NB4 (cell line): ENCODE data around the gene LDLRAD4.

Experiments used
- DNase-seq: peaks from one replicate; pipeline ENCODE4 v3.0.0; 2010; ENCODE audit warnings: low read depth
- H3K4me3 ChIP-seq: one replicate; pipeline ENCODE4 v1.5.1; 2011; ENCODE audit warnings: mild to moderate bottlenecking, low read depth, low read length, moderate library complexity
- MAX ChIP-seq: IDR thresholded peaks from 2 replicates; pipeline ENCODE4 v1.6.1; 2011; ENCODE audit warnings: low read depth, low read length
- MYC ChIP-seq: IDR thresholded peaks from 2 replicates; pipeline ENCODE4 v1.6.1; 2011; ENCODE audit warnings: low read depth, low read length
- POLR2A ChIP-seq: IDR thresholded peaks from 2 replicates; pipeline ENCODE4 v1.6.1; 2011; ENCODE audit warnings: mild to moderate bottlenecking; ENCODE audit not compliant: insufficient read length; ENCODE audit errors: extremely low read depth
- TF ChIP-seq, protein P1 (sequence below): IDR thresholded peaks from one replicate; pipeline ENCODE4 v1.5.1; 2012; ENCODE audit warnings: low read depth, low read length

The LDLRAD4 gene

DNA sequence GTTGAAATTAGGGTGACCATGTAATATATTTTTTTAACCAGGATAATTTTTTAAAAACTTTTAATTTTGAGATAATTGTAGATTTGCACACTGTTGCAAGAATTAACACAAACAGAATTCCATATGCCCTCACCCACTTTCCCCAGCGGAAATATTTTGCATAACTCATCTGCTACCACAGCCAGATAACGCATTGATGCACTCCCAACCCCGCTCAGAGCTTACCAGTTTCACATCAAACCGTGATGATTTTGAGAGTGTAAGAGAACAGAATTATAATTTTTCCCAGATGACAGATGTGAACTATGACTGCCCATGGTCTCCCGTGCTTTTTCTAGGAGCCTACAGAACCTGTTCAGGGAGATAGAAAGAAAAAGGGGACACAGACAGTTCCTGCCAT lies 35.2 kb upstream of the LDLRAD4 start:
- no peak overlapping the region for H3K4me3 ChIP-seq
- TF ChIP-seq, protein P1, sequence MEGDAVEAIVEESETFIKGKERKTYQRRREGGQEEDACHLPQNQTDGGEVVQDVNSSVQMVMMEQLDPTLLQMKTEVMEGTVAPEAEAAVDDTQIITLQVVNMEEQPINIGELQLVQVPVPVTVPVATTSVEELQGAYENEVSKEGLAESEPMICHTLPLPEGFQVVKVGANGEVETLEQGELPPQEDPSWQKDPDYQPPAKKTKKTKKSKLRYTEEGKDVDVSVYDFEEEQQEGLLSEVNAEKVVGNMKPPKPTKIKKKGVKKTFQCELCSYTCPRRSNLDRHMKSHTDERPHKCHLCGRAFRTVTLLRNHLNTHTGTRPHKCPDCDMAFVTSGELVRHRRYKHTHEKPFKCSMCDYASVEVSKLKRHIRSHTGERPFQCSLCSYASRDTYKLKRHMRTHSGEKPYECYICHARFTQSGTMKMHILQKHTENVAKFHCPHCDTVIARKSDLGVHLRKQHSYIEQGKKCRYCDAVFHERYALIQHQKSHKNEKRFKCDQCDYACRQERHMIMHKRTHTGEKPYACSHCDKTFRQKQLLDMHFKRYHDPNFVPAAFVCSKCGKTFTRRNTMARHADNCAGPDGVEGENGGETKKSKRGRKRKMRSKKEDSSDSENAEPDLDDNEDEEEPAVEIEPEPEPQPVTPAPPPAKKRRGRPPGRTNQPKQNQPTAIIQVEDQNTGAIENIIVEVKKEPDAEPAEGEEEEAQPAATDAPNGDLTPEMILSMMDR, result no peak
- no peak for TF ChIP-seq MAX
- no peak for TF ChIP-seq POLR2A
- TF ChIP-seq MYC, result no peak
- no peak for DNase-seq

GRCh38 chr18:13183790-13184189 lies 34.8 kb upstream of the LDLRAD4 start:
- TF ChIP-seq MYC (no peak), POLR2A (no peak)
- TF ChIP-seq, protein P1, result no peak
- no peak for DNase-seq
- H3K4me3 ChIP-seq, result no peak overlapping the region

DNA sequence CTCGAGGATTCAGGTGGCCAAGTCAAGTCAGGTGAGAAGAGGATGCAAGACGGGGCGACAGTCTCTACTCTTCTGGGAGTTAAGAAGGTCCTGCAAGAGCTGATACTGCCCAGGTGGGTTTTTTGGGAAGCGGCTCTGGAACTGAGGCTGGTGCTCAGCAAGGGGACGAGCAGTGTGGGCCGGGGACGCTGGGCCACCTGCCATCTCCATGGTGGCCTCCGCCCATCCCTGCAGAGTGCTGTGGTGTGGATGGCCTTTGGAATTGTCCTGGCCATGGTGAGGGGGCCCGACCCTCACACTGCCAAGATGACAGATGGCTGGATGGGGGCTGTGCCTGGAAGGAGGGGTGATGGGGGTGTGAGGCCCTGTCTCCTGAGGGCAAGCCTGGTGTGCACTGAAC lies 34.2 kb upstream of the LDLRAD4 start:
- no peak for DNase-seq
- TF ChIP-seq MYC (no peak), POLR2A (no peak), MAX (no peak)
- TF ChIP-seq, protein P1, result no peak

DNA sequence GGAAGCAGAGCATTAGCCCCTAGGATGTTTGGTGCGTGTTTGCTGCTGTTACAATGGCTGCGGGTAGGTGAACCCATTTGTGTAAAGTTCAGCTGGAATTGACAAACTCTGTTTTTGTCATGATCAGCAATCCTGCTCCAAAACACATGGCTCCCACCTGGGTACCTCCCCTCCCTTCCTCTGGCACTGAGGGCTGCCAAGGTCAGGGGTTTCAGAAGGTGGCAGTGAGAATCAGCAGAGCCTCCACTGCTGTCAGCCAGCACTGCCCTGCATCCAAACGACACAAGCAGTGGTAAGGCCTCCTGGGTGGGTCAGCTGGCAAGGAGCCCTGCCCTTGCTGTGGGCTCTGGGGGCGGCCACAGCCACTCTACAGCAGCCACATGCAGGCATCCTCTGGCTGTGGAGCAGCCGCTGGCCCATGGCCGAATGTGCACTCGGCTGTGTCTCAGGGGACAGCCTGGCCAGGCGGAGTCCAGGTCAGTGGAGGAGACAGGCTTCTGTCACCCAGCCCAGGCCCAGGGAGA lies 32.8 kb upstream of the LDLRAD4 start:
- H3K4me3 ChIP-seq, result no peak overlapping the region
- DNase-seq, result no peak
- TF ChIP-seq, protein P1, result no peak
- no peak for TF ChIP-seq POLR2A
- no peak for TF ChIP-seq MAX
- no peak for TF ChIP-seq MYC

More for the DNA sequence above, 34.2 kb upstream of the LDLRAD4 start:
- H3K4me3 ChIP-seq, result no peak overlapping the region

GRCh38 chr18:13186687-13187086 lies 31.9 kb upstream of the LDLRAD4 start:
- DNase-seq, result no peak
- TF ChIP-seq, protein P1, result no peak
- TF ChIP-seq MYC (no peak), POLR2A (no peak), MAX (no peak)
- no peak overlapping the region for H3K4me3 ChIP-seq

GRCh38 chr18:13187498-13187897 lies 31.1 kb upstream of the LDLRAD4 start:
- TF ChIP-seq POLR2A (no peak), MAX (no peak)
- TF ChIP-seq, protein P1, result no peak
- no peak for DNase-seq
- H3K4me3 ChIP-seq, result no peak overlapping the region
